WTC11 (cell line): ENCODE data around the gene GPN3. TPM values are rescaled to one million over a fixed set of nuclear protein-coding genes. Genes with fewer than 3 reads are reported as not detected.

Experiments
- ATAC-seq: fragments of 200-7000 bp; cut with Tn5 transposase; 2 replicates; pipeline ENCODE4 v1.10.0; 2021; ENCODE audit warnings: mild to moderate bottlenecking, moderate library complexity
- CTCF ChIA-PET: fragments of 300-600 bp; sonication (Branson Sonifier 250); formaldehyde crosslinking; loops from one replicate; lab custom pipeline; 2021; ENCODE audit warnings: antibody characterized with exemption; lab: Charles Lee
- POLR2A ChIA-PET: fragments of 350-600 bp; sonication (Branson Sonifier 250); formaldehyde crosslinking; loops from one replicate; lab custom pipeline; 2021; ENCODE audit warnings: antibody characterized with exemption; lab: Charles Lee
- DNase-seq: peaks from one replicate; pipeline ENCODE4 v3.0.0; 2021; ENCODE audit warnings: low spot score
- H3K27ac Mint-ChIP-seq: 2 replicates; pipeline ENCODE4 v1.8.0; 2021; ENCODE audit warnings: mixed read lengths
- H3K27me3 Mint-ChIP-seq: 2 replicates; pipeline ENCODE4 v1.8.0; 2021; ENCODE audit warnings: low read depth, mild to moderate bottlenecking, moderate library complexity, mixed read lengths
- H3K36me3 Mint-ChIP-seq: 2 replicates; pipeline ENCODE4 v1.8.0; 2021; ENCODE audit warnings: mixed read lengths
- H3K4me1 Mint-ChIP-seq: 2 replicates; pipeline ENCODE4 v1.8.0; 2022; ENCODE audit warnings: mixed read lengths
- H3K4me3 Mint-ChIP-seq: 2 replicates; pipeline ENCODE4 v1.8.0; 2021; ENCODE audit warnings: mild to moderate bottlenecking, moderate library complexity, mixed read lengths
- H3K9me3 Mint-ChIP-seq: 2 replicates; pipeline ENCODE4 v1.8.0; 2021; ENCODE audit warnings: mixed read lengths
- ATF3 ChIP-seq: sonication (generic); formaldehyde crosslinking; conservative IDR thresholded peaks from 2 replicates; pipeline ENCODE4 v1.8.1; 2022; ENCODE audit warnings: mild to moderate bottlenecking, missing genetic modification reagents
- ETV6 ChIP-seq: sonication (generic); formaldehyde crosslinking; IDR thresholded peaks from 2 replicates; pipeline ENCODE4 v1.8.1; 2022; ENCODE audit warnings: mild to moderate bottlenecking, missing genetic modification reagents
- GTF2I ChIP-seq: fragments of 250-450 bp; sonication (Bioruptor Pico); conservative IDR thresholded peaks from 2 replicates; pipeline ENCODE4 v1.4.0; 2021; ENCODE audit warnings: mild to moderate bottlenecking
- MLX ChIP-seq: sonication (generic); formaldehyde crosslinking; IDR thresholded peaks from 2 replicates; pipeline ENCODE4 v1.8.1; 2023; ENCODE audit warnings: mild to moderate bottlenecking, missing genetic modification reagents, moderate library complexity
- MXD4 ChIP-seq: fragments of 250-450 bp; sonication (Bioruptor Pico); IDR thresholded peaks from 2 replicates; pipeline ENCODE4 v1.8.0; 2021; ENCODE audit warnings: mild to moderate bottlenecking, moderate library complexity, borderline replicate concordance
- MYBL2 ChIP-seq: sonication (generic); formaldehyde crosslinking; IDR thresholded peaks from 2 replicates; pipeline ENCODE4 v1.8.1; 2023; ENCODE audit warnings: mild to moderate bottlenecking, moderate library complexity, missing genetic modification reagents
- NFATC4 ChIP-seq: fragments of 250-450 bp; sonication (Bioruptor Pico); IDR thresholded peaks from 2 replicates; pipeline ENCODE4 v1.9.0; 2021; ENCODE audit warnings: mild to moderate bottlenecking
- NFE2L1 ChIP-seq: sonication (generic); formaldehyde crosslinking; IDR thresholded peaks from 2 replicates; pipeline ENCODE4 v1.8.1; 2023; ENCODE audit warnings: missing genetic modification reagents
- NR1H2 ChIP-seq: sonication (generic); formaldehyde crosslinking; IDR thresholded peaks from 2 replicates; pipeline ENCODE4 v1.9.0; 2021; ENCODE audit warnings: mild to moderate bottlenecking, moderate library complexity, missing genetic modification reagents
- OVOL2 ChIP-seq: fragments of 250-450 bp; sonication (Bioruptor Pico); IDR thresholded peaks from 2 replicates; pipeline ENCODE4 v1.9.0; 2021; ENCODE audit warnings: mild to moderate bottlenecking, borderline replicate concordance
- RELA ChIP-seq: sonication (generic); formaldehyde crosslinking; IDR thresholded peaks from 2 replicates; pipeline ENCODE4 v1.8.1; 2022; ENCODE audit warnings: missing genetic modification reagents, mild to moderate bottlenecking, borderline replicate concordance
- RORB ChIP-seq: fragments of 250-450 bp; sonication (Bioruptor Pico); IDR thresholded peaks from 2 replicates; pipeline ENCODE4 v1.9.0; 2021; ENCODE audit warnings: mild to moderate bottlenecking
- ZBTB21 ChIP-seq: sonication (generic); formaldehyde crosslinking; IDR thresholded peaks from 2 replicates; pipeline ENCODE4 v1.8.1; 2023; ENCODE audit warnings: mild to moderate bottlenecking, missing genetic modification reagents, borderline replicate concordance
- ZMAT4 ChIP-seq: fragments of 250-450 bp; sonication (Bioruptor Pico); IDR thresholded peaks from 2 replicates; pipeline ENCODE4 v1.9.0; 2021; ENCODE audit warnings: mild to moderate bottlenecking
- ZNF416 ChIP-seq: fragments of 250-450 bp; sonication (Bioruptor Pico); IDR thresholded peaks from 2 replicates; pipeline ENCODE4 v1.9.0; 2021; ENCODE audit warnings: mild to moderate bottlenecking, inconsistent platforms
- ZNF423 ChIP-seq: fragments of 250-450 bp; sonication (Bioruptor Pico); IDR thresholded peaks from 2 replicates; pipeline ENCODE4 v2.1.2; 2022; ENCODE audit warnings: mild to moderate bottlenecking, moderate library complexity
- ZNF425 ChIP-seq: fragments of 250-450 bp; sonication (Bioruptor Pico); conservative IDR thresholded peaks from 2 replicates; pipeline ENCODE4 v1.9.0; 2021; ENCODE audit warnings: mild to moderate bottlenecking
- total RNA-seq: library from RNA; stranded (reverse); gene quantifications from 3 replicates; pipeline ENCODE4 v1.2.3, GENCODE V29; 2021
- TF ChIP-seq, protein P1 (sequence below): sonication (generic); formaldehyde crosslinking; IDR thresholded peaks from 2 replicates; pipeline ENCODE4 v1.8.0; 2022; ENCODE audit warnings: mild to moderate bottlenecking, missing genetic modification reagents
- TF ChIP-seq, protein P2 (sequence below): sonication (generic); formaldehyde crosslinking; IDR thresholded peaks from 2 replicates; pipeline ENCODE4 v1.8.1; 2023; ENCODE audit warnings: mild to moderate bottlenecking, missing genetic modification reagents, moderate library complexity
- TF ChIP-seq, protein P3 (sequence below): sonication (generic); formaldehyde crosslinking; IDR thresholded peaks from 2 replicates; pipeline ENCODE4 v1.8.1; 2022; ENCODE audit warnings: mild to moderate bottlenecking, missing genetic modification reagents, moderate library complexity, borderline replicate concordance
- TF ChIP-seq, protein P4 (sequence below): fragments of 250-450 bp; sonication (Bioruptor Pico); IDR thresholded peaks from 2 replicates; pipeline ENCODE4 v1.9.0; 2021; ENCODE audit warnings: mild to moderate bottlenecking
- TF ChIP-seq, protein P5 (sequence below): sonication (generic); formaldehyde crosslinking; IDR thresholded peaks from 2 replicates; pipeline ENCODE4 v1.8.1; 2022; ENCODE audit warnings: low read depth, missing genetic modification reagents, borderline replicate concordance

GPN3 gene
- total RNA-seq, 1 experiment from 2014 or later: 46.4 TPM

- TF ChIP-seq, protein P1, sequence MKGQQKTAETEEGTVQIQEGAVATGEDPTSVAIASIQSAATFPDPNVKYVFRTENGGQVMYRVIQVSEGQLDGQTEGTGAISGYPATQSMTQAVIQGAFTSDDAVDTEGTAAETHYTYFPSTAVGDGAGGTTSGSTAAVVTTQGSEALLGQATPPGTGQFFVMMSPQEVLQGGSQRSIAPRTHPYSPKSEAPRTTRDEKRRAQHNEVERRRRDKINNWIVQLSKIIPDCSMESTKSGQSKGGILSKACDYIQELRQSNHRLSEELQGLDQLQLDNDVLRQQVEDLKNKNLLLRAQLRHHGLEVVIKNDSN (CRISPR knock-in tag): no peak
- no peak for TF ChIP-seq ATF3 (CRISPR knock-in tag)
- TF ChIP-seq RELA (CRISPR knock-in tag): no peak
- no peak for TF ChIP-seq ZNF423 (CRISPR knock-in tag)
- TF ChIP-seq NR1H2: no peak
- TF ChIP-seq, protein P2, sequence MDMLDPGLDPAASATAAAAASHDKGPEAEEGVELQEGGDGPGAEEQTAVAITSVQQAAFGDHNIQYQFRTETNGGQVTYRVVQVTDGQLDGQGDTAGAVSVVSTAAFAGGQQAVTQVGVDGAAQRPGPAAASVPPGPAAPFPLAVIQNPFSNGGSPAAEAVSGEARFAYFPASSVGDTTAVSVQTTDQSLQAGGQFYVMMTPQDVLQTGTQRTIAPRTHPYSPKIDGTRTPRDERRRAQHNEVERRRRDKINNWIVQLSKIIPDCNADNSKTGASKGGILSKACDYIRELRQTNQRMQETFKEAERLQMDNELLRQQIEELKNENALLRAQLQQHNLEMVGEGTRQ (CRISPR knock-in tag): no peak
- TF ChIP-seq ZNF425 (CRISPR knock-in tag): no peak
Measured at GRCh38 chr12:110475426-110475825, 7.4 kb upstream of the GPN3 start (continued).

GRCh38 chr12:110467847-110468213 lies 227 bp downstream of the GPN3 start:
- DNase-seq: no peak
- Mint-ChIP-seq H3K27me3 (no peaks in the 10 kb centered on the region), H3K4me1 (peaks cover 22% of the 10 kb centered on the region), H3K36me3 (peaks cover 18% of the 10 kb centered on the region), H3K27ac (peak overlapping the region; percentile 100), H3K9me3 (no peaks in the 10 kb centered on the region), H3K4me3 (peak overlapping the region; percentile 100)
- ATAC-seq: no peak
- ChIA-PET POLR2A (interaction anchor here (0.6 to 2.5 kb wide), 10 partner anchors 17 to 356 kb away, joined by 3 to 18 read pairs (median 4); partner anchors contain the start of genes ANAPC7, ARPC3, RAD9B and VPS29), CTCF (interaction anchor here (0.6 to 2.7 kb wide), 14 partner anchors 17 to 1321 kb away, joined by 3 to 37 read pairs (median 4); partner anchors contain the start of genes ARPC3, IFT81 and TCTN1)
- TF ChIP-seq OVOL2 (CRISPR knock-in tag) (no peak), MXD4 (CRISPR knock-in tag) (no peak), ETV6 (CRISPR knock-in tag) (no peak), NR1H2 (no peak), MYBL2 (CRISPR knock-in tag) (no peak), ZNF416 (CRISPR knock-in tag) (no peak), MLX (no peak), RORB (no peak), NFATC4 (CRISPR knock-in tag) (no peak), ZNF425 (CRISPR knock-in tag) (no peak), GTF2I (no peak), ZMAT4 (CRISPR knock-in tag) (no peak), ZBTB21 (no peak), NFE2L1 (CRISPR knock-in tag) (no peak)
- TF ChIP-seq, protein P3, sequence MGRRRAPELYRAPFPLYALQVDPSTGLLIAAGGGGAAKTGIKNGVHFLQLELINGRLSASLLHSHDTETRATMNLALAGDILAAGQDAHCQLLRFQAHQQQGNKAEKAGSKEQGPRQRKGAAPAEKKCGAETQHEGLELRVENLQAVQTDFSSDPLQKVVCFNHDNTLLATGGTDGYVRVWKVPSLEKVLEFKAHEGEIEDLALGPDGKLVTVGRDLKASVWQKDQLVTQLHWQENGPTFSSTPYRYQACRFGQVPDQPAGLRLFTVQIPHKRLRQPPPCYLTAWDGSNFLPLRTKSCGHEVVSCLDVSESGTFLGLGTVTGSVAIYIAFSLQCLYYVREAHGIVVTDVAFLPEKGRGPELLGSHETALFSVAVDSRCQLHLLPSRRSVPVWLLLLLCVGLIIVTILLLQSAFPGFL: no peak
- TF ChIP-seq, protein P4, sequence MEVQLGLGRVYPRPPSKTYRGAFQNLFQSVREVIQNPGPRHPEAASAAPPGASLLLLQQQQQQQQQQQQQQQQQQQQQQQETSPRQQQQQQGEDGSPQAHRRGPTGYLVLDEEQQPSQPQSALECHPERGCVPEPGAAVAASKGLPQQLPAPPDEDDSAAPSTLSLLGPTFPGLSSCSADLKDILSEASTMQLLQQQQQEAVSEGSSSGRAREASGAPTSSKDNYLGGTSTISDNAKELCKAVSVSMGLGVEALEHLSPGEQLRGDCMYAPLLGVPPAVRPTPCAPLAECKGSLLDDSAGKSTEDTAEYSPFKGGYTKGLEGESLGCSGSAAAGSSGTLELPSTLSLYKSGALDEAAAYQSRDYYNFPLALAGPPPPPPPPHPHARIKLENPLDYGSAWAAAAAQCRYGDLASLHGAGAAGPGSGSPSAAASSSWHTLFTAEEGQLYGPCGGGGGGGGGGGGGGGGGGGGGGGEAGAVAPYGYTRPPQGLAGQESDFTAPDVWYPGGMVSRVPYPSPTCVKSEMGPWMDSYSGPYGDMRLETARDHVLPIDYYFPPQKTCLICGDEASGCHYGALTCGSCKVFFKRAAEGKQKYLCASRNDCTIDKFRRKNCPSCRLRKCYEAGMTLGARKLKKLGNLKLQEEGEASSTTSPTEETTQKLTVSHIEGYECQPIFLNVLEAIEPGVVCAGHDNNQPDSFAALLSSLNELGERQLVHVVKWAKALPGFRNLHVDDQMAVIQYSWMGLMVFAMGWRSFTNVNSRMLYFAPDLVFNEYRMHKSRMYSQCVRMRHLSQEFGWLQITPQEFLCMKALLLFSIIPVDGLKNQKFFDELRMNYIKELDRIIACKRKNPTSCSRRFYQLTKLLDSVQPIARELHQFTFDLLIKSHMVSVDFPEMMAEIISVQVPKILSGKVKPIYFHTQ (CRISPR knock-in tag): no peak
- TF ChIP-seq, protein P5, sequence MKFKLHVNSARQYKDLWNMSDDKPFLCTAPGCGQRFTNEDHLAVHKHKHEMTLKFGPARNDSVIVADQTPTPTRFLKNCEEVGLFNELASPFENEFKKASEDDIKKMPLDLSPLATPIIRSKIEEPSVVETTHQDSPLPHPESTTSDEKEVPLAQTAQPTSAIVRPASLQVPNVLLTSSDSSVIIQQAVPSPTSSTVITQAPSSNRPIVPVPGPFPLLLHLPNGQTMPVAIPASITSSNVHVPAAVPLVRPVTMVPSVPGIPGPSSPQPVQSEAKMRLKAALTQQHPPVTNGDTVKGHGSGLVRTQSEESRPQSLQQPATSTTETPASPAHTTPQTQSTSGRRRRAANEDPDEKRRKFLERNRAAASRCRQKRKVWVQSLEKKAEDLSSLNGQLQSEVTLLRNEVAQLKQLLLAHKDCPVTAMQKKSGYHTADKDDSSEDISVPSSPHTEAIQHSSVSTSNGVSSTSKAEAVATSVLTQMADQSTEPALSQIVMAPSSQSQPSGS: no peak
- TF ChIP-seq, protein P2 (CRISPR knock-in tag): no peak
